ENCODE results near the gene TRAPPC8. TPM values are rescaled to one million over a fixed set of nuclear protein-coding genes. Genes with fewer than 3 reads are reported as not detected.

The TRAPPC8 gene
- total RNA-seq, 4 donors from 2014 or later = 45.9 to 96.8 (median 61.8) TPM

DNA sequence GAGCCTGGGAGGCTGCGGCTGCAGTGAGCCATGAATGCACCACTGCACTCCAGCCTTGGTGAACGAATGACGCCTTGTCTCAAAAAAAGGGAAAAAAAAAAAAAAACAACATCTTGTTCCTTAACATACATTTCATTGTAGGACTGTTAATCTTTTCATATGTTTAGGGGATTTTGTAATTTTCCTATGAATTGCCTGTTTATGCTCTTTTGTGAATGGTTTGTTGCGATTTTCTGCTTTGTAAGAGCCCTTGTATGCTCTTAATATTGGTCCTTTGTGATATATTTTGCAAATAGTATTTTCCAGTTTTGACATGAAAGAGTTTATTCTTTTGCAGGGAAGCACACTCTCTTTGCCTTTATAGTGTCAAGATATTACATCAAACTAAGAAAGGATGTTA, 50.0 kb downstream of the TRAPPC8 start:
- TF ChIP-seq, protein P1, sequence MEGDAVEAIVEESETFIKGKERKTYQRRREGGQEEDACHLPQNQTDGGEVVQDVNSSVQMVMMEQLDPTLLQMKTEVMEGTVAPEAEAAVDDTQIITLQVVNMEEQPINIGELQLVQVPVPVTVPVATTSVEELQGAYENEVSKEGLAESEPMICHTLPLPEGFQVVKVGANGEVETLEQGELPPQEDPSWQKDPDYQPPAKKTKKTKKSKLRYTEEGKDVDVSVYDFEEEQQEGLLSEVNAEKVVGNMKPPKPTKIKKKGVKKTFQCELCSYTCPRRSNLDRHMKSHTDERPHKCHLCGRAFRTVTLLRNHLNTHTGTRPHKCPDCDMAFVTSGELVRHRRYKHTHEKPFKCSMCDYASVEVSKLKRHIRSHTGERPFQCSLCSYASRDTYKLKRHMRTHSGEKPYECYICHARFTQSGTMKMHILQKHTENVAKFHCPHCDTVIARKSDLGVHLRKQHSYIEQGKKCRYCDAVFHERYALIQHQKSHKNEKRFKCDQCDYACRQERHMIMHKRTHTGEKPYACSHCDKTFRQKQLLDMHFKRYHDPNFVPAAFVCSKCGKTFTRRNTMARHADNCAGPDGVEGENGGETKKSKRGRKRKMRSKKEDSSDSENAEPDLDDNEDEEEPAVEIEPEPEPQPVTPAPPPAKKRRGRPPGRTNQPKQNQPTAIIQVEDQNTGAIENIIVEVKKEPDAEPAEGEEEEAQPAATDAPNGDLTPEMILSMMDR (IDR thresholded peaks at IDR 0.05) = no peak
- TF ChIP-seq POLR2A (IDR thresholded peaks at IDR 0.05) = no peak
- no peak for DNase-seq
- Histone ChIP-seq H3K27ac (no peak overlapping the region), H3K9me3 (no peaks in the 10 kb centered on the region), H3K36me3 (peaks cover 13 to 19% of the 10 kb centered on the region in 2 donors), H3K4me1 (no peaks in the 10 kb centered on the region), H3K27me3 (no peaks in the 10 kb centered on the region), H3K4me3 (replicated peaks in 1 of 3) (no peak overlapping the region)
- intact Hi-C loops (cut with DNase I) = no loop called here
- WGBS, 2 donors = 95 to 98% methylated on average over 4 of the region's 4 CpGs

DNA sequence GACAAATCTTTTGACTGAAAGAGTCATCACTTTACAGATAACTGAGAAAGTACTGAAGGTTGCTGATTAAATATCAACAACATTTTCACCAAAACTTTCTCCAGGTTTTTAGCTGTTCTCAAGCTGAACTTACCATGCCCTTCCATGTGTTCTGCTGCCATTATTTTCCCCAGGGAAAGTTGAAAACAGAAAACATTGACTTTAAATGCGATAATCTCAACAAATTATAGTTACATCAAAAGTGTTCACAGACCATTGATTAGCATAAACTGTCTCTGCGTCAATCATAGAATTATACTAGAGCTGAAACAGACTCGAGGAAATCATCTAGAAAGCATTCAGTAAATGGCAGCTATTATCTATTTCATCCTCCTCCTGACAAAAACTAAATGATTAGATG, 51.4 kb downstream of the TRAPPC8 start:
- H3K9me3 ChIP-seq = no peaks in the 10 kb centered on the region
- no peak for TF ChIP-seq POLR2A (IDR thresholded peaks at IDR 0.05)
- TF ChIP-seq, protein P1 (IDR thresholded peaks at IDR 0.05) = no peak
- no peak overlapping the region for H3K27ac ChIP-seq
- DNase-seq = no peak
- no peaks in the 10 kb centered on the region for H3K4me1 ChIP-seq
- H3K4me3 ChIP-seq (replicated peaks in 1 of 3) = no peak overlapping the region
- H3K27me3 ChIP-seq = no peaks in the 10 kb centered on the region
- WGBS, 2 donors = 95% methylated on average over 3 of the region's 3 CpGs
- intact Hi-C loops (cut with DNase I) = no loop called here
- H3K36me3 ChIP-seq = peaks cover 8 to 17% of the 10 kb centered on the region in 2 donors

DNA sequence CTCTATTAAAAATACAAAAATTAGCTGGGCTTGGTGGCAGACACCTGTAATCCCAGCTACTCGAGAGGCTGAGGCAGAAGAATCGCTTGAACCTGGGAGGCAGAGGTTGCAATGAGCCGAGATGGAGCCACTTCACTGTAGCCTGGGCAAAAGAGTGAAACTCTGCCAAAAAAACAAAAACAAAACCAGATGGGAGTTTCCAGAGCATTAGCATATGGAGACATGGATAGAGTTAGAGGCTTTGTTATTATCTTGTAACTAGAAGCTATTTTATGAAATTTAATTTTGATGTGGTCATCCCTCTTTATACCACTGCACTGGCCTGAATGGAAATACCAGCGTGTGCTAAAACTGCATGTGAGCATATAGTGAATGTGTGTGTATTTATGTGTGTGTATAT, 58.9 kb downstream of the TRAPPC8 start:
- H3K36me3 ChIP-seq = peaks cover 6 to 8% of the 10 kb centered on the region in 2 donors

DNA sequence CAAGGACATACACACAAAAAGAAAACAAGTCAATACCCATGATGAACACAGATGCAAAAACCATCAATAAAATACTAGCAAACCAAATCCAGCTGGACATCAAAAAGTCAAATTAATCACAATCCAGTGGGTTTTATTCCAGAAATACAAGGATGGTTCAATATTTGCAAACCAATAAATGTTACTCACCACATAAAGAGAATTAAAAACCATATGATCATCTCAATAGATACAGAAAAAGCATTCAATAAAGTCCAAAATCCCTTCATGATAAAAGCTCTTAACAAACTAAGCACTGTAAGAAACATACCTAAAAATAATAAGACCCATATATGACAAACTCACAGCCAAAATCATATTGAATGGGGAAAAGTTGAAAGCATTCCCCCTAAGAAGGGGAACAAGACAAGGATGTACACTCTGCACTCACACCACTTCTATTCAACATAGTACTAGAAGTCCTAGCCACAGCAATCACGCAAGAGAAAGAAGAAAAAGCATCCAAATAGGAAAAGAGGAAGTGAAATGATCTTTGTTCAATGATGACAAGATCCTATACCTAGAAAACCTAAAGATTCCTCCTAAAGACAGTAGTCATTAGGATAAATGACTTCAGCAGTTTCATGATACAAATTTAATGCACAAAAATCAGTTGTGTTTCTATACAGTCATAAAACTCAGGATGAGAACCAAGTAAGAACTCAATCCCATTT, 62.6 kb downstream of the TRAPPC8 start:
- intact Hi-C loops (cut with DNase I) = no loop called here
- WGBS, 2 donors = 94 to 98% methylated on average over 1 of the region's 1 CpG
- Histone ChIP-seq H3K4me3 (replicated peaks in 1 of 3) (no peak overlapping the region), H3K9me3 (no peaks in the 10 kb centered on the region), H3K27me3 (no peaks in the 10 kb centered on the region), H3K4me1 (no peaks in the 10 kb centered on the region), H3K36me3 (peaks cover 4 to 7% of the 10 kb centered on the region in 2 donors), H3K27ac (no peak overlapping the region)
- TF ChIP-seq, protein P1 (IDR thresholded peaks at IDR 0.05) = no peak
- no peak for TF ChIP-seq POLR2A (IDR thresholded peaks at IDR 0.05)
- DNase-seq = no peak

More for the DNA sequence above, 58.9 kb downstream of the TRAPPC8 start:
- Histone ChIP-seq H3K9me3 (no peaks in the 10 kb centered on the region), H3K27ac (no peak overlapping the region), H3K4me1 (no peaks in the 10 kb centered on the region), H3K27me3 (no peaks in the 10 kb centered on the region), H3K4me3 (replicated peaks in 1 of 3) (no peak overlapping the region)
- intact Hi-C loops (cut with DNase I) = no loop called here
- TF ChIP-seq POLR2A (IDR thresholded peaks at IDR 0.05) = no peak
- no peak for DNase-seq
- 97 to 98% methylated on average over 4 of the region's 4 CpGs for WGBS, 2 donors

DNA sequence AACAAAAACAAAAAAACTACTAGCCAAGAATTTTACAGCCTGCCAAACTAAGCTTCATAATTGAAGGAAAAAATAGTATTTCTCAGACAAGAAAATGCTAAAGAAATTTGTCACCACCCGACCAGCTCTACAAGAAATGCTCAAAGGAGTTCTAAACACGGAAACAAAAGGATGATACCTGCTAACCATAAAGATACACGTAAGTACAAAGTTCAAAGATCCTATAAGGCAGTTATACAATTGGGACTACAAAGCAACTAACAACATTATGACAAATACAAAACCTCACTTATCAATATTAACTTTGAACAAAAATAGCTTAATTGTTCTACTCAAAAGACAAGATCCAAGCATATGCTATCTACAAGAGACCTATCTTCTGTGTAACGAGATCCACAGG, 64.6 kb downstream of the TRAPPC8 start:
- H3K27me3 ChIP-seq = no peaks in the 10 kb centered on the region
- H3K4me3 ChIP-seq (replicated peaks in 1 of 3) = no peak overlapping the region
- intact Hi-C loops (cut with DNase I) = no loop called here
- no peak for DNase-seq
- H3K36me3 ChIP-seq = peaks cover 4 to 11% of the 10 kb centered on the region in 2 donors
- WGBS, 2 donors = 96 to 99% methylated on average over 4 of the region's 4 CpGs
- H3K4me1 ChIP-seq = no peaks in the 10 kb centered on the region
- no peak for TF ChIP-seq POLR2A (IDR thresholded peaks at IDR 0.05)
- TF ChIP-seq, protein P1 (IDR thresholded peaks at IDR 0.05) = no peak
- no peak overlapping the region for H3K27ac ChIP-seq
- no peaks in the 10 kb centered on the region for H3K9me3 ChIP-seq

Data from thyroid gland (tissue), 4 donors.